Skin epidermis (tissue), 12 donors: ENCODE measurements around the gene SLFN5.
"Not testable (repeated sequence)": the region's sequence is repeated elsewhere in the genome, so short reads cannot be mapped to it uniquely, and the experiment has no call there.

Experiments
- H3K27ac ChIP-seq, 21 experiments: fragments of 200-600 bp; sonication (generic) in 11 of 21; one replicate each; pipeline ENCODE4 v1.5.0; 2020; ENCODE audit warnings: mild to moderate bottlenecking in 3 of 21, inconsistent platforms in 2 of 21, moderate library complexity in 2 of 21
- H3K4me3 ChIP-seq, 7 experiments: fragments of 200-600 bp; sonication (generic) in 2 of 7; one replicate each; pipeline ENCODE4 v1.5.0; 2020; ENCODE audit warnings: inconsistent platforms in 2 of 7, mild to moderate bottlenecking in 2 of 7, moderate library complexity in 1 of 7

Gene SLFN5

GRCh38 chr17:35284955-35285354 lies 42.1 kb downstream of the SLFN5 start:
- H3K4me3 ChIP-seq: no peak overlapping the region

GRCh38 chr17:35286120-35286781 lies 43.4 kb downstream of the SLFN5 start:
- H3K4me3 ChIP-seq: no peak overlapping the region
- no peak overlapping the region for H3K27ac ChIP-seq

More at GRCh38 chr17:35284955-35285354, 42.1 kb downstream of the SLFN5 start:
- H3K27ac ChIP-seq: no peak overlapping the region

DNA sequence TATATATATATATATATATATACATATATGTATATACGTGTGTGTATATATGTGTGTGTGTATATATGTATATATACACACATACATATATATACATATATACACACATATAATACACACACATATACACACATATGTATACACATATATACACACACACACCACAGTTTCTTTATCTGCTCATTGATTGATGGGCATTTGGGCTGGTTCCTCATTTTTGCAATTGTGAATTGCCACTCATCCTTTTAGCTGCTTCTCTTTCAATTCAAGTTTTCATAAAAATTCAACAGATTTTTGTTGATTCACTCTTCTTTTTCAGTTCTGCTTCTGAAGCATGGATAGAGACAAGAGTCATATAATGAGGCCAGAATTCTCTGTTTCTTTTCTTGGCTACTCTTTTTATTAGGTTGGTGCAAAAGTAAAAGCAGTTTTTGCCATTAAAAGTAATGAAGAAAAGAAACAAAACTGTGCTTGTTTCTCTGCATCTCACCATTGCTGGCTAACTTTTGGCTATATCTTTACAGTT lies 44.5 kb downstream of the SLFN5 start:
- no peak overlapping the region for H3K4me3 ChIP-seq
- no peak overlapping the region for H3K27ac ChIP-seq

GRCh38 chr17:35289222-35289621 lies 46.4 kb downstream of the SLFN5 start:
- H3K27ac ChIP-seq: no peak overlapping the region
- H3K4me3 ChIP-seq: no peak overlapping the region

DNA sequence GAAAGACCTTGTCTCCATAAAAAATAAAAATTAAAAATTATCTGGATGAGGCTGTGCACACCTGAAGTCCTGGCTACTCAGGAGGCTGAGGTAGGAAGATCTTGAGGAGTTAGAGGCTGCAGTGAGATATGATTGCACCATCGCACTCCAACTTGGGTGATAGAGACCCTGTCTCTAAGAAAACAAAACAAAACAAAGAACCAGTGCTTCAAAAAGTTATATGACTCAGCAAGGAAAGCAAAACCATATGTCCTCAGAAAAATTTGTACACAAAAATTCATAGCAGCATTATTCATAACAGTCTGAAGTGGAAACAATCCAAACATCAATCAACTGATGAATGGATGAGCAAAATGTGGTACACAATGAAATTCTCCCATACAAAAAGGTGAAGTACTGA lies 48.9 kb downstream of the SLFN5 start:
- Histone ChIP-seq H3K27ac (peak overlapping the region in 2 of 21 experiments; percentile 25 to 34), H3K4me3 (no peak overlapping the region)

DNA sequence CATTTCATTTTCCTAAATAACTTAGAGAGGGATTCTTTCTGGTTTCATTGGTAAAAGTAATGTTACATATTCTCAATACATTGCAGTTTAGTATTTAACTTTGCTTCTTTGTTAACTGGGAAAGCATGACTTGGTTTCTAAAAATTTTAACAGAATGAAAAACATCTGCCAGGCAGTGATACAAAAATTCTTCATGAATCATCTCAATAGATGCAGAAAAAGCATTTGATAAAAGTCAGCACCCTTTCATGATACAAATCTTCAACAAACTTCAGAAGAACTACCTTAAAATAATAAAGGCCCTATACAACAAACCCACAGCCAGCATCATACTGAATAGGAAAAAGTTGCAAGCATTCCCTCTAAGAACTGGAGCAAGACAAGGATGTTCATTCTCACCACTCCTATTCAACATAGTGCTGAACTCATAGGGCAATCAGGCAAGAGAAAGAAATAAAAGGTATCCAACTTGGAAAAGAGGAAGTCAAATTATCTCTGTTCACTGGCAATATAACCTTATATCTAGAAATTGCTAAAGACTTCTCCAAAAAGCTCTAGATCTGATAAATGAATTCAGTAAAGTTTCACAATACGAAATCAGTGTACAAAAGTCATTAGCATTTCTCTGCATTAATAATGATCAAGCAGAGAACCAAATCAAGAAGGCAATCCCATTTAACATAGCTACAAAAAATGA lies 50.4 kb downstream of the SLFN5 start:
- Histone ChIP-seq H3K4me3 (no peak overlapping the region), H3K27ac (no peak overlapping the region)

- Histone ChIP-seq H3K27ac (no peak overlapping the region), H3K4me3 (no peak overlapping the region)
These were observed 51.9 kb downstream of the SLFN5 start for GRCh38 chr17:35294756-35295155.

- Histone ChIP-seq H3K27ac (no peak overlapping the region), H3K4me3 (no peak overlapping the region)
These were observed 52.8 kb downstream of the SLFN5 start for GRCh38 chr17:35295686-35296085.

DNA sequence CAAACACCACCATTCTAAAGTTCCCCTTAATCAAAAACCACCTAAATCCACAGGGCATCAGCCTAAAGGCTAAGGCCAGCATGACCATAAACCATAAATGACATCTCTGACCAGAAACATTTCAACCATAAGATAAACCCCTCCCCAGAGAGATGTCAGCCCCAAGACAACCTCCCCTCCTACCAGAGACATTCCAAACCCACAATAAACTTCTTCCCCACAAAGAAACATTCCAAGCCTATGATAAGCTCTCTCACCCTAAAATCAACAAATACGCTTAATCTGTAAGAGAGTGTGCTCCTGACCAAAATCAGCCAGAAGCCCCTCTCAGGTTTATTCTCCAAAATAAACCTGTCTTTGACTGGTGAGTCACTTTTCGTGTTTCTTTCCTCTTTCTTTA lies 54.8 kb downstream of the SLFN5 start:
- H3K27ac ChIP-seq: no peak overlapping the region
- H3K4me3 ChIP-seq: no peak overlapping the region

DNA sequence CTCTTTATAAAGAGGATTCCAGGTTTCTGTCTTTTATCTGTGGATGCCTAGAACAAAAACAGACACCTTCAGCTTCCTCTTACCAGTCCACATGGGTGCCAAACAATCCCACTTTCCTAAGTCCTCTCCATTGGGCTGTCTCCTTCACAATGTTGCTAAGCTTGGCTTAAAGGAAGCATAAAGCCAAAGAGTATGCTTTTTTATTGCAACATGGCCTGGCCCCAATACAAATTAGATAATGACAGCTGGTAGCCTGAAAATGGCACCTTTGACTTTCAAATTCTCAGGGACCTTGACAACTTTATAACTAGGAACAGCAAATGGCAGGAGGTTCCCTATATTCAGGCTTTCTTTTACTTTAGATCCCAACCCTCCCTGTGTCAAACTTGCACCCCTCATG lies 55.8 kb downstream of the SLFN5 start:
- no peak overlapping the region for H3K27ac ChIP-seq
- no peak overlapping the region for H3K4me3 ChIP-seq

GRCh38 chr17:35299135-35299534 lies 56.3 kb downstream of the SLFN5 start:
- Histone ChIP-seq H3K4me3 (no peak overlapping the region), H3K27ac (peak overlapping the region in 2 of 21 experiments; percentile 5 to 23)

DNA sequence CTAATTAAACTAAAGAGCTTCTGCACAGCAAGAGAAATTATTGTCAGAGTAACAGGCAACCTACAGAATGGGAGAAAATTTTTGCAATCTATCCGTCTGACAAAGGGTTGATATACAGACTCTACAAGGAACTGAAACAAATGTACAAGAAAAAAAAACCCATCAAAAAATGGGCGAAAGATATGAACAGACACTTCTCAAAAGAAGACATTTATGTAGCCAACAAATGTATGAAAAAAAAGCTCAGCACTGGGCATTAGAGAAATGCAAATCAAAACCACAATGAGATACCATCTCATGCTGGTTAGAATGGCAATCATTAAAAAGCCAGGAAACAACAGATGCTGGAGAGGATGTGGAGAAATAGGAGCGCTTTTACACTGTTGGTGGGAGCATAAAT lies 66.5 kb downstream of the SLFN5 start:
- H3K27ac ChIP-seq: not testable (repeated sequence)

DNA sequence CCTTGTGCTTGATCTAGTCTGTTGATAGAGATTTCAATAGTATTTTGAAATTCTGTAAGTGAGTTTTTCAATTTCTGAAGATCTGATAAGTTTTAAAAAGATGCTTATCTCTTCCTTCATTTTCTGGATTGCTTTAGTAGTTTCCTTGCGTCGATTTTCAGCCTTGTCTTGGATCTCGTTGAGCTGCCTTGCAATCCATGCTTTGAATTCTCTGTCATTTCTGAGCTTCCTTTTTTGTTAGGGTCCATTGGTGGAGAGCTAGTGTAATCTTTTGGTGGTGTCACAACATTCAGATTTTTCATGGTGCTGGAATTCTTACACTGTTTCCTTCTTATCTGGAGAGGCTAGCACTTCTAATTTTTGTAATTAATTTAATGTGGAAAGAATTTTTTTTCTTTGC lies 69.5 kb downstream of the SLFN5 start:
- H3K27ac ChIP-seq: peak overlapping the region in 2 of 21 experiments; percentile 40 to 79
- no peak overlapping the region for H3K4me3 ChIP-seq

More for the DNA sequence above, 66.5 kb downstream of the SLFN5 start:
- not testable (repeated sequence) for H3K4me3 ChIP-seq

GRCh38 chr17:35312790-35313711 lies 70.2 kb downstream of the SLFN5 start:
- peak overlapping the region in 17 of 21 experiments; percentile 30 to 83 (median 63) for H3K27ac ChIP-seq
- H3K4me3 ChIP-seq: peak overlapping the region; percentile 4 to 34 (median 29)

DNA sequence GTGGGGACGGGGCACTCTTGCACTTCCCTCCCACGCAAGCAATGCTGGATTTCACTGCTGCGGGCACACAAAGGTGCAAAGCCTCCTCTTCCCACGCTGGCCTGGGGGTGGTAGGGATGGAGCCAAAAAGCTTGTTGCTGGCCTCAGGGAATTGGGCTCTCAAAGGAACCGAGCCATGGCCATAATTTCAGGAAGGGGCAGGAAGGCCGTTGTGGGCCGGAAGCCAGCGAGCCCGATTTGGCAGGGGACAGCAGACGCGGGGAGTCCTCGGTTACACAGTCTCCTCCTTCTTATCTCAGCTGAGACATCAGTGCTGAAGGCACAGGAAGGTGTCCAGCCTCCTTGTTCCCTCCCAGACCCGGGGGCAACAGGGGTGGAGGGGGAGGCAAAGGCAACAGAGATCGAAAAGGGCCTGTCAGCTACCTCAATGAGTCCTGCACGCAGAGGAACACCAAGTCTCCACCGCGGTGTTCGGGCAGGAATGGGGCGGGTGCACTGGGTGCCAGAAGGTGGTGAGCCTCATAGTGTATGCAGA lies 71.1 kb downstream of the SLFN5 start:
- Histone ChIP-seq H3K4me3 (peak overlapping the region; percentile 4 to 34 (median 29)), H3K27ac (peak overlapping the region in 18 of 21 experiments; percentile 0 to 83 (median 59))

- Histone ChIP-seq H3K27ac (peak overlapping the region in 16 of 21 experiments; percentile 3 to 83 (median 50)), H3K4me3 (peak overlapping the region in 2 of 7 experiments; percentile 32 to 34)
These were observed 71.7 kb downstream of the SLFN5 start for GRCh38 chr17:35314415-35315216.

GRCh38 chr17:35315283-35315682 lies 72.4 kb downstream of the SLFN5 start:
- Histone ChIP-seq H3K4me3 (no peak overlapping the region), H3K27ac (peak overlapping the region in 13 of 21 experiments; percentile 3 to 83 (median 50))

DNA sequence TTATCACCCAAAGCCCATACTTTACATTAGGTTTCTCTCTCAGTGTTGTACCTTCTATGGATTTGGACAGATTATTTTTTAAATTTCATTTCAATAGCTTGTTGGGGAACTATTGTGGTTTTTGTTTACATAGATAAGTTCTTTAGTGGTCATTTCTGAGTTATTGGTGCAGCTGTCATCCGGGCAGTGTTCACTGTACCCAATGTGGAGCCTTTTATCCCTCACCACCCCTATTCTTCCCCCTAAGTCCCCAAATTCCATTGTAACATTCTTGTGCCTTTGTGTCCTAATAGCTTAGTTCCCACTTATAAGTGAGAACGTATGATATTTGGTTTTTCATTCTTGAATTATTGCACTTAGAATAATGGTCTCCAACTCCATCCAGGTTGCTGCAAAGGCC lies 73.1 kb downstream of the SLFN5 start:
- no peak overlapping the region for H3K4me3 ChIP-seq
- peak overlapping the region in 1 of 21 experiments; percentile 79 for H3K27ac ChIP-seq

DNA sequence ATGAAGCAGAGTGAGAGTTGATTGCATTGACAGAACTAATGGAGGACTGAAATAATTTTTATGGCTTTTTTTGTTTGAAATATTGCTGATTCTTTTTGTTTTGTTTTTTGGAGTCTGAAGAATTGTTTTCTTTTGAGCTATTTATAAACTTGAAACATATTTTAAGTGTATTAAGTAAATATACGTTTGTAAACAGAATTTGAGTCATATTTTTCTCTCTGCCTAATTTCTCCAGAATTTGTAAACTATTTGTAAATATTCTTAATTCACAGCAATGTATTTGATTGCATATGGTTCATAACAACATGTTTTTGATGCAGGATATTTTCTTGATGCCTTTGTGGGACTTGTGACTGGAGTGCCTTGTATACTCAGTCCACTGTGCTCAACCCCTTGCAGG lies 79.9 kb downstream of the SLFN5 start:
- H3K4me3 ChIP-seq: no peak overlapping the region
- H3K27ac ChIP-seq: no peak overlapping the region
